Measurements from ENCODE around the gene SHOC2.

Gene SHOC2

DNA sequence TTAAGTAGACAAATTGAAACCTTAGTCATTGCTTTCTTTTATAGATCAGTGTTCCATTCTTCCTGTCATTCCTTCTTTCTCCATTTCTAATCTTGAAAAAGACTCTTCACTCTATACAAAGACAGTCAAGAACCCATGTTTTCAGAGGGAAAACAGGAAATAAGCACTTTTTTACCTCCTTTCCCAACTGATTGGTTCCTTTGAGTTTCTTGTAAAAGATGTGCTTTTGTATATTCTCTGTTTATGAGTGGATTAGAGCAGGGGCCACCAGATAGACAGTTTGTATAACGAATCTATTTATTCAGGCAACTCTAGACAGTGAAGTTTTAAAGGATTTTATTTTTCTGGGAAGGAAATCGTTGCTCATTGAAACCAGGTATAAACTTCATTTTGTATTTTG is 49.8 kb downstream of the SHOC2 start:
- Histone ChIP-seq H4K20me1 (ENCODE audit: insufficient read depth, low read length) (peaks cover 4% of the 10 kb centered on the region; the same call in 1 of the 2 replicates), H3K9ac (ENCODE audit: low read length) (no peak overlapping the region), H3K4me3 (ENCODE audit: low read length) (no peak overlapping the region), H3K36me3 (replicated peaks; ENCODE audit: low read depth, low read length) (peaks cover 8% of the 10 kb centered on the region), H2AFZ (ENCODE audit: low read depth, low read length) (no peak overlapping the region), H3K4me2 (ENCODE audit: low read length) (no peak overlapping the region), H3K4me1 (ENCODE audit: low read length) (peaks cover 46% of the 10 kb centered on the region), H3K79me2 (ENCODE audit: low read length) (peaks cover 81% of the 10 kb centered on the region), H3K27ac (ENCODE audit: low read length) (no peak overlapping the region), H3K9me3 (ENCODE audit: insufficient read depth, low read length) (no peaks in the 10 kb centered on the region), H3K27me3 (ENCODE audit: low read depth, low read length) (no peaks in the 10 kb centered on the region)
- TF ChIP-seq, protein P1, sequence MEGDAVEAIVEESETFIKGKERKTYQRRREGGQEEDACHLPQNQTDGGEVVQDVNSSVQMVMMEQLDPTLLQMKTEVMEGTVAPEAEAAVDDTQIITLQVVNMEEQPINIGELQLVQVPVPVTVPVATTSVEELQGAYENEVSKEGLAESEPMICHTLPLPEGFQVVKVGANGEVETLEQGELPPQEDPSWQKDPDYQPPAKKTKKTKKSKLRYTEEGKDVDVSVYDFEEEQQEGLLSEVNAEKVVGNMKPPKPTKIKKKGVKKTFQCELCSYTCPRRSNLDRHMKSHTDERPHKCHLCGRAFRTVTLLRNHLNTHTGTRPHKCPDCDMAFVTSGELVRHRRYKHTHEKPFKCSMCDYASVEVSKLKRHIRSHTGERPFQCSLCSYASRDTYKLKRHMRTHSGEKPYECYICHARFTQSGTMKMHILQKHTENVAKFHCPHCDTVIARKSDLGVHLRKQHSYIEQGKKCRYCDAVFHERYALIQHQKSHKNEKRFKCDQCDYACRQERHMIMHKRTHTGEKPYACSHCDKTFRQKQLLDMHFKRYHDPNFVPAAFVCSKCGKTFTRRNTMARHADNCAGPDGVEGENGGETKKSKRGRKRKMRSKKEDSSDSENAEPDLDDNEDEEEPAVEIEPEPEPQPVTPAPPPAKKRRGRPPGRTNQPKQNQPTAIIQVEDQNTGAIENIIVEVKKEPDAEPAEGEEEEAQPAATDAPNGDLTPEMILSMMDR (IDR thresholded peaks at IDR 0.05; ENCODE audit: low read depth, low read length): no peak
- no peak for TF ChIP-seq EZH2phosphoT487 (IDR thresholded peaks at IDR 0.05; ENCODE audit: low read depth)

- no peak overlapping the region for H3K9ac ChIP-seq (ENCODE audit: low read length)
- H3K36me3 ChIP-seq (replicated peaks; ENCODE audit: low read depth, low read length): peaks cover 8% of the 10 kb centered on the region
- no peaks in the 10 kb centered on the region for H3K9me3 ChIP-seq (ENCODE audit: insufficient read depth, low read length)
- H3K27ac ChIP-seq (ENCODE audit: low read length): no peak overlapping the region
- H4K20me1 ChIP-seq (ENCODE audit: insufficient read depth, low read length): peaks cover 8% of the 10 kb centered on the region; the same call in 1 of the 2 replicates
- no peak for TF ChIP-seq EZH2phosphoT487 (IDR thresholded peaks at IDR 0.05; ENCODE audit: low read depth)
- TF ChIP-seq, protein P1 (IDR thresholded peaks at IDR 0.05; ENCODE audit: low read depth, low read length): no peak
- H3K4me2 ChIP-seq (ENCODE audit: low read length): no peak overlapping the region
- H3K79me2 ChIP-seq (ENCODE audit: low read length): peaks cover 83% of the 10 kb centered on the region
- no peaks in the 10 kb centered on the region for H3K27me3 ChIP-seq (ENCODE audit: low read depth, low read length)
- H3K4me1 ChIP-seq (ENCODE audit: low read length): peaks cover 44% of the 10 kb centered on the region
- no peak overlapping the region for H2AFZ ChIP-seq (ENCODE audit: low read depth, low read length)
- no peak overlapping the region for H3K4me3 ChIP-seq (ENCODE audit: low read length)
Measured at GRCh38 chr10:110971638-110972037, 52.2 kb downstream of the SHOC2 start.

GRCh38 chr10:110972231-110973134 is 53.1 kb downstream of the SHOC2 start:
- H2AFZ ChIP-seq (ENCODE audit: low read depth, low read length): no peak overlapping the region
- peaks cover 9% of the 10 kb centered on the region; the same call in 1 of the 2 replicates for H4K20me1 ChIP-seq (ENCODE audit: insufficient read depth, low read length)
- peaks cover 37% of the 10 kb centered on the region for H3K4me1 ChIP-seq (ENCODE audit: low read length)
- H3K36me3 ChIP-seq (replicated peaks; ENCODE audit: low read depth, low read length): peaks cover 7% of the 10 kb centered on the region
- H3K9me3 ChIP-seq (ENCODE audit: insufficient read depth, low read length): no peaks in the 10 kb centered on the region
- peak overlapping the region; percentile 61 for H3K4me2 ChIP-seq (ENCODE audit: low read length)
- H3K27ac ChIP-seq (ENCODE audit: low read length): peak overlapping the region; percentile 50
- no peaks in the 10 kb centered on the region for H3K27me3 ChIP-seq (ENCODE audit: low read depth, low read length)
- H3K9ac ChIP-seq (ENCODE audit: low read length): no peak overlapping the region
- no peak for TF ChIP-seq EZH2phosphoT487 (IDR thresholded peaks at IDR 0.05; ENCODE audit: low read depth)
- TF ChIP-seq, protein P1 (IDR thresholded peaks at IDR 0.05; ENCODE audit: low read depth, low read length): no peak
- H3K4me3 ChIP-seq (ENCODE audit: low read length): no peak overlapping the region
- H3K79me2 ChIP-seq (ENCODE audit: low read length): peaks cover 88% of the 10 kb centered on the region

DNA sequence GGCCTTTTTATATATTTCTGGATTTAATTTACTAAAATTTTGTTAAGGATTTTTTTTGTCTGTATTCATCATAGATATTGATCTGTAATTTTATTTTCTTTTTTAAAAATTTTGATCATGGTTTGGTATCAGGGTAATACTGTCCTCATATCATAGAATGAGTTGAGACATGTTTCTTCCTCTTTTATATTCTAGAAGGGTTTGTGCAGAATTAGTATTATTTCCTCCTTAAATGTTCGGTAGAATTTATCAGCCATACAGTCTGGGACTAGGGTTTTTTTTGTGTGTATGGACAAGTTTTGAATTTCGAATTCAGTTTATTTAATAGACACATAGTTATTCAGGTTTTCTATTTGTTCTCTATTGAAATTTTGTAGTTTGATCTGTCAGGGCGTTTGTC is 54.0 kb downstream of the SHOC2 start:
- Histone ChIP-seq H3K4me3 (ENCODE audit: low read length) (0 out of 2 replicates have a peak overlapping the region, but pooled peaks have one; percentile 26), H3K27me3 (ENCODE audit: low read depth, low read length) (no peaks in the 10 kb centered on the region), H4K20me1 (ENCODE audit: insufficient read depth, low read length) (peaks cover 16% of the 10 kb centered on the region; the same call in 1 of the 2 replicates), H2AFZ (ENCODE audit: low read depth, low read length) (no peak overlapping the region), H3K9ac (ENCODE audit: low read length) (no peak overlapping the region; the same call in 1 of the 2 replicates), H3K79me2 (ENCODE audit: low read length) (peaks cover 88% of the 10 kb centered on the region), H3K4me2 (ENCODE audit: low read length) (peak overlapping the region; percentile 61), H3K9me3 (ENCODE audit: insufficient read depth, low read length) (no peaks in the 10 kb centered on the region), H3K4me1 (ENCODE audit: low read length) (peaks cover 30% of the 10 kb centered on the region), H3K36me3 (replicated peaks; ENCODE audit: low read depth, low read length) (no peaks in the 10 kb centered on the region), H3K27ac (ENCODE audit: low read length) (peak overlapping the region; percentile 50)
- no peak for TF ChIP-seq EZH2phosphoT487 (IDR thresholded peaks at IDR 0.05; ENCODE audit: low read depth)
- TF ChIP-seq, protein P1 (IDR thresholded peaks at IDR 0.05; ENCODE audit: low read depth, low read length): no peak
